ENCODE measurements around the gene DHRS7B. TPM values are rescaled to one million over a fixed set of nuclear protein-coding genes. Genes with fewer than 3 reads are reported as not detected.

Gene DHRS7B
- total RNA-seq, 2 donors from 2014 or later, result 30.5 to 44.5 TPM

- Histone ChIP-seq H3K4me3 (no peak overlapping the region), H3K27ac (no peak overlapping the region), H3K4me1 (ENCODE audit: control insufficient read depth in 1 of 2, low read depth in 2 of 2) (no peaks in the 10 kb centered on the region), H3K9me3 (no peaks in the 10 kb centered on the region), H3K36me3 (no peaks in the 10 kb centered on the region), H3K27me3 (replicated peaks; ENCODE audit: insufficient read depth) (no peaks in the 10 kb centered on the region)
- no peak for TF ChIP-seq CTCF (IDR thresholded peaks at IDR 0.05)
- no peak for DNase-seq (ENCODE audit: low spot score)
- no peak for ATAC-seq (ENCODE audit: insufficient number of reproducible peaks, low FRiP score, low read depth)
Observed at GRCh38 chr17:21085707-21086106, 41.1 kb upstream of the DHRS7B start.

DNA sequence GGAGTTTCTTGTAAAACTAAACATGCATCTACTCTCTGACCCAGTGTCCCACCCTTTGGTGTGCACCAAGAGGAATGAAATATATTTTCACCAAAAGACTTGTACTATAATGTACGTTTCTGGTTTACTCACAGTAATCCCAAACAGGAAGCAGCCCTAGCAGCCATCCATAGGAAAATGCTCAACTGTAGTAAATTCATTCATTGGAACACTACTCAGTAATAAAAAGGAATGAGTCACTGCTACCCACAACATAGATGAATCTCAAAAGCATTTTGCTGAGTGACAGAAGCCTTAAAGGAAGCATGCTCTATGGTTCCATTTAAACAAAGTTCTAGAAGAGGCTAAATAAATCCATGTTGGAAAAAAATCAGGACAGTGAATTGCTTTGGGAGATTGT, 37.6 kb upstream of the DHRS7B start:
- Histone ChIP-seq H3K27me3 (replicated peaks; ENCODE audit: insufficient read depth) (no peaks in the 10 kb centered on the region), H3K4me1 (ENCODE audit: control insufficient read depth in 1 of 2, low read depth in 2 of 2) (no peaks in the 10 kb centered on the region), H3K4me3 (no peak overlapping the region), H3K27ac (no peak overlapping the region), H3K9me3 (no peaks in the 10 kb centered on the region), H3K36me3 (no peaks in the 10 kb centered on the region)
- no peak for DNase-seq (ENCODE audit: low spot score)
- TF ChIP-seq CTCF (IDR thresholded peaks at IDR 0.05), result no peak
- ATAC-seq (ENCODE audit: insufficient number of reproducible peaks, low FRiP score, low read depth), result no peak

DNA sequence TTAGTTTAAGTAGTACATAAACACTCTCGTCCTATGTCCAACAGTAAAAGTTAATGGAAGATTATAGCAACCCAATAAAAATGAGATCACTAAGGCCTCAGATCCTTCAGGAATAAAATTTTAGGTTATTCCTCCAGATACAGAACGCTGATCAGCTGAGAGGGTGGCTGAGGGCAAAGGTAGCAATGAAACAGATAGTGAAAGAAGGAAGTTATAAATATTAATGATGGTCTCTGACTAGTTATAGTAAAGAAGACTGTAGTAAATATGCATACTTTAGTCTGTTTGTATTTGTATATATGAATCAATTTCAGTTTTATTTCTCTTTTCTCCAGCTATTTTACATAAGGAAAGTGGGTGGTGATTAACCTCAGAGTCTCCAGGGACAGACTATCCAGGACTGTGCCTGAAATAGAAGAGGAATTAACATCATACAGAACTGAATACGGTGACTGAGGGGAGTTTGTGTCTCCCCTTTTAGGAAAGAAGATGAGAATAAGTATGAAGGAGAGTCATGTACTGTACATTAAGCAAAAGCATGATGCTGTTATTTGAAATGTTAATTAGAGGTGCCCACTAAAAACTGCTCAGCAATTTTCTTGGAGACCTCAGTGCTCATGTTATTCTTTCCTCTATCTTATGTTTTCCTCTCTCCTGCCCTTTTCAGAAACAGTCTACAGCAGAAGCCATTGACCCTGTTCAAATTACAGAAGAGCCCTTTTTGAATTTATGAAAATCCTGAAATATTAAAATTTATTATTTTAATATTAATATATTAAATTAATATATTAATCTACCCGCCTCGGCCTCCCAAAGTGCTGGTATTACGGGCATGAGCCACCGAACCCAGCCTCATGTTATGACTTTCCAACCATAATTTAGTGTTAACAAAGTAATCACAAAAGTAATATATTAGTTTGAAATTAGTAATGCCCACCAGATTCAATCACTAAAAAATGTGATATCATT, 36.5 kb upstream of the DHRS7B start:
- H3K27me3 ChIP-seq (replicated peaks; ENCODE audit: insufficient read depth), result no peaks in the 10 kb centered on the region
- no peak for ATAC-seq (ENCODE audit: insufficient number of reproducible peaks, low FRiP score, low read depth)
- no peaks in the 10 kb centered on the region for H3K4me1 ChIP-seq (ENCODE audit: control insufficient read depth in 1 of 2, low read depth in 2 of 2)
- no peaks in the 10 kb centered on the region for H3K36me3 ChIP-seq
- TF ChIP-seq CTCF (IDR thresholded peaks at IDR 0.05), result no peak
- no peaks in the 10 kb centered on the region for H3K9me3 ChIP-seq
- no peak overlapping the region for H3K4me3 ChIP-seq
- no peak overlapping the region for H3K27ac ChIP-seq
- DNase-seq (ENCODE audit: low spot score), result no peak

GRCh38 chr17:21090902-21091618, 35.7 kb upstream of the DHRS7B start:
- Histone ChIP-seq H3K9me3 (no peaks in the 10 kb centered on the region), H3K4me3 (no peak overlapping the region), H3K4me1 (ENCODE audit: control insufficient read depth in 1 of 2, low read depth in 2 of 2) (no peaks in the 10 kb centered on the region), H3K36me3 (no peaks in the 10 kb centered on the region), H3K27me3 (replicated peaks; ENCODE audit: insufficient read depth) (no peaks in the 10 kb centered on the region), H3K27ac (no peak overlapping the region)
- DNase-seq (ENCODE audit: low spot score) (no peak), ATAC-seq (ENCODE audit: insufficient number of reproducible peaks, low FRiP score, low read depth) (no peak)
- no peak for TF ChIP-seq CTCF (IDR thresholded peaks at IDR 0.05)

GRCh38 chr17:21094298-21094704, 32.5 kb upstream of the DHRS7B start:
- TF ChIP-seq CTCF (IDR thresholded peaks at IDR 0.05), result no peak
- DNase-seq (ENCODE audit: low spot score), result no peak
- Histone ChIP-seq H3K4me3 (no peak overlapping the region), H3K36me3 (no peaks in the 10 kb centered on the region), H3K27ac (no peak overlapping the region), H3K9me3 (no peaks in the 10 kb centered on the region), H3K4me1 (ENCODE audit: control insufficient read depth in 1 of 2, low read depth in 2 of 2) (peaks cover 5 to 6% of the 10 kb centered on the region in 2 donors), H3K27me3 (replicated peaks; ENCODE audit: insufficient read depth) (no peaks in the 10 kb centered on the region)
- ATAC-seq (ENCODE audit: insufficient number of reproducible peaks, low FRiP score, low read depth), result no peak

Data from thoracic aorta (tissue), 2 donors.